Measurements from ENCODE around the gene CDYL. TPM values are rescaled to one million over a fixed set of nuclear protein-coding genes. Genes with fewer than 3 reads are reported as not detected.

CDYL gene
- total RNA-seq, 4 donors from 2014 or later: 27.7 to 37.0 (median 33.1) TPM

GRCh38 chr6:4947716-4948115 lies 171.5 kb downstream of the CDYL start:
- no peak for TF ChIP-seq CTCF (IDR thresholded peaks at IDR 0.05; ENCODE audit: low read depth)

- no peak for TF ChIP-seq CTCF (IDR thresholded peaks at IDR 0.05; ENCODE audit: low read depth)
Measured at GRCh38 chr6:4948781-4949450, 172.7 kb downstream of the CDYL start.

GRCh38 chr6:4950076-4950475 lies 173.9 kb downstream of the CDYL start:
- TF ChIP-seq CTCF (IDR thresholded peaks at IDR 0.05; ENCODE audit: low read depth): no peak

GRCh38 chr6:4950836-4951533 lies 174.8 kb downstream of the CDYL start:
- no peak for TF ChIP-seq CTCF (IDR thresholded peaks at IDR 0.05; ENCODE audit: low read depth)

- no peak for TF ChIP-seq CTCF (IDR thresholded peaks at IDR 0.05; ENCODE audit: low read depth)
Measured at GRCh38 chr6:4953440-4953839, 177.2 kb downstream of the CDYL start.

- TF ChIP-seq CTCF (IDR thresholded peaks at IDR 0.05; ENCODE audit: low read depth): no peak
Measured at GRCh38 chr6:4956625-4957024, 180.4 kb downstream of the CDYL start.

GRCh38 chr6:4957521-4958231 lies 181.5 kb downstream of the CDYL start:
- no peak for TF ChIP-seq CTCF (IDR thresholded peaks at IDR 0.05; ENCODE audit: low read depth)

Measured in subcutaneous adipose tissue (tissue), 4 donors.